GM19351 (cell line): ENCODE data around the gene SULT4A1.

Source experiments
- ATAC-seq: cut with Tn5 transposase; IDR thresholded peaks from one replicate; pipeline ENCODE4 v1.9.1; 2021; ENCODE audit warnings: mild to moderate bottlenecking, moderate library complexity; ENCODE audit not compliant: unreplicated experiment

The SULT4A1 gene

DNA sequence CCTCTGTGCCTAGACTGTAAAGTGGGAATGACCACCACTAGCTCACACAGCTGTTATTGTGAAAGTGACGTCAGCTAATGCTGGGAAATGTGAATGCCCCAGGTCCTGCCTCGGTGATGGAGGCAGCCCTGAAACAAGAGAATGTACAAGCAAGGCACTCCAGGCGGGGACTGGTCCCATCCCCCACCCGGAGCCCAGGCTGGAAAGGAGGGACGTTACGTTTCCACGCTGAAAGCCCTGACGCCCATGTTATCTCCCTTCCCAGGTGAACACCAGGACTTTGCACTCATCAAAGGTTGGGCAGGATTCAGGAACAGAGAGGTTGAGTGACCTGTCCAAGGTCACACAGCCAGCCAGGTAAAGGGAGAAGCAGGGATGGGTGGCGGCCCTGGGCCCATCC lies 784 bp downstream of the SULT4A1 start:
- ATAC-seq = no peak

GRCh38 chr22:43860831-43861230 lies 1.5 kb downstream of the SULT4A1 start:
- no peak for ATAC-seq

- ATAC-seq = no peak
Measured at GRCh38 chr22:43860126-43860525, 2.2 kb downstream of the SULT4A1 start.

DNA sequence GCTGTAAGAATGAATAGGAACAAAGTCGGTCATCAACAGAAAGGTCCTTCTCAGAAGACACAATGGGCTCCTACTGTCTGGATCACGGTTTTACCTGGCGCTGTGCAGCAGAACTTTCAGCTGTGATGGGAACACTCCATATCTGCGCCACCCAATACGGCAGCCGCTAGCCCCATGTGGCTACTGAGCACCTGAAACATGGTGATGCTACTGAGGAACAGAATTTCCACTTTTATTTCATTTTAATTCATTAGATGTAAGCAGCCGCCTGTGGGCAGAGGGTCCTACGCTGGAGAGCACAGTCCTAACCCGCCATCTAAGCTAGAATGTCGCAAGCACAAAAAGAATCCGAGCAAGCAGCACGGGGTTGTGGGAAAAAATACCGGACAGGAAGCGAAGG lies 2.7 kb downstream of the SULT4A1 start:
- no peak for ATAC-seq

DNA sequence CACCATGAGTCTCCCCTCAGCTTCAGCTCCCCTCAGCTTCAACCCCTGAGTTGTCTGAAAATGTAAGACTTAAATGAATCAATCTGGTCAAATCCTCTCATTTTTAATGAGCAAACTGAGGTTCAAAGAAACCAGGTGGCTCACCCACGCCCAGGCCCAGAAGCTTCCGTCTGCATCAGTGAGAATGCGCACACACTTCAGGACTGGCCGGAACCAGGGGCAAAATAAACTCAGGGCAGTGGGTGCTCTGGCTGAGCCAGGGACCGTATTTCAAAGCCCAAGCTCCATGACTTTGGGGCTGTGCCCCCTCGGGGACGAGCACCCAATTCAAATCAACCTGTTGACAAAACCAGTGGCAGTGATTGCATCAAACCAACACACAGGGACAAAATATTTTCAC lies 3.1 kb downstream of the SULT4A1 start:
- ATAC-seq = no peak

GRCh38 chr22:43858156-43858895 lies 4.0 kb downstream of the SULT4A1 start:
- ATAC-seq = no peak

GRCh38 chr22:43857367-43857766 lies 4.9 kb downstream of the SULT4A1 start:
- ATAC-seq = no peak

DNA sequence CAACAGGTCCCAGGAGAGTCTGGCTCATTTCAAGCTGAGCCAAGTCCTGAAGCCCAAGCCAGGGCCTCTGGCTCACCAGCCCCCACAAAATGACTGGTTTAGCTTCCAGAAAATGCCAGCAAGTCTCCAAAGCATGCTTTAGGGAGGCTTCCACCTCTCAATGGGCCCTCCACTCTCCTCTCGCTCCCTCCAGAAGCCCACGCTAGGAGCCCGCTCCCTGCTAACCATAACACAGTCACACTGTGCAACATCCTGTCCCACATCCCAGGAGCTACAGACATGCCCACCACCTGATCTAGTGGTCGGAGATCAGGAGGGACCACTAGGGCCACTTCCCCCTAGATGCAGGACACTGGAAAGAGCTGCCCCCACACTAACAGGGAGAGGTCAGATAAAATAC lies 6.9 kb downstream of the SULT4A1 start:
- ATAC-seq = no peak

DNA sequence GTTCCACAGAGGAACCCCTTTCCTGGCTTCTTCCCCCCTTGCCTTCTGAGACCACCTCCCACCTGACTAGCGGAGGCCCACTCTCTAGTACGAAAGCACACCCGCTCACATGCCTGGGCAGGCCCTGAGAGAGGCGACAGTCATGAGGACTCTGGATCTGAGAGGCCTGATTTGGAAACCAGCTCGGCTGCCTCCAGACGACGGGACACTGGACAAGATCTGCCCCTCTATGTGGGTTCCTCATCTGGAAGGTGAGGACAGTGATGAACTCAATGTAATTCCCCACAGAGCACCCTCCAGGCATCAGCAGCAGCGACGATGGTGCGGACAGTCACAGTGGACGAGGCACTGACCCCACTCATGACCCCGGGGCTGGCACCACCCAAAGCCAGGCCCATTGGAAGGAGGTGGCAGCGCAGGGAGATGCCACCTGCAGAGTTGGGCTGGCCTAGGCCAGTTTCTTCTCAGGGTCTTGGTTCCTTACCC lies 7.5 kb downstream of the SULT4A1 start:
- no peak for ATAC-seq

- ATAC-seq = no peak
Measured at GRCh38 chr22:43854121-43854785, 8.1 kb downstream of the SULT4A1 start.

DNA sequence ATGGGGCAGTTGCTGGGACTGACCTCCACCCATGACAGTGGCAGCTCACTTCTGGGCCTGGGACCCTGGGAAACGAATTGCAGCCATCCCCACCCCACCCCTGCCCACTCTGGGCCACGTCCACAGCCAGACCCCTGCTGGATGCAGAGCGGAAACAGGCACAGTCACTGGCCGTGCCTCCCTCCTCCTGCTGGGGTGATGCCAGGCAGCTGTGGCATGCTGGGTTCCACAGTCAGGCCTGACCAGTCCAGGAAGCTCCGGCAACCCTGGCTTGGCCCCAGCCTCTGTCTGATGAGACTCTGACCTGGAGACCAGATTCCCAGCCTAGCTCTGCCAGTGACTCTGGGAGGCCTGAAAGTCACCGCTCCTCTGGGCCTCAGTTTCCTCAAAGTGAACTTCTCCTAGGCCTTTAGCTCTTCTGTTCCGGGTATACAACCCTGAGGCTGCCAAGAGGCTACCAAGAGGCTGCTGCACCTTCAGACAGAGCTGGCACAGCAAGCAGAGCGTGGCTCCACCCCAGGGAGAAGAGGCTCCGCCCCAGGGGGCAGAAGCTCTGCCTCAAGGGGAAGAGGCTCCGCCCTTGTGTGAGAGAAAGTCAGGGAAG lies 8.9 kb downstream of the SULT4A1 start:
- no peak for ATAC-seq

GRCh38 chr22:43852573-43853327 lies 9.6 kb downstream of the SULT4A1 start:
- no peak for ATAC-seq

DNA sequence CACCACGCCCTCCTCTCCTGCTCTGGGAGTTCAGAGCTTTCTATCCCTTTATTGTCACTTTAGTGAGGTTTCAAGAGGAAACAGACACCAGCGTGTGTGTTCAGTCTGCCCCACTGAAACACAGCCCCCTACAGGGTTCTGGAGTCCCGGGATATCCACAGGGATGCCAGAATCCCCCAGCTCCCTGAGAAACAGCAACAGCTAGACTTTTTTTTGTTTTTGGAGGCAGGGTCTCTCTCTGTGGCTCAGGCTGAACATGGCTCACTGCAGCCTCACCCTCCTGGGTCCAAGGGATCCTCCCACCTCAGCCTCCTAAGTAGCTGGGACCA lies 10.4 kb downstream of the SULT4A1 start:
- no peak for ATAC-seq

DNA sequence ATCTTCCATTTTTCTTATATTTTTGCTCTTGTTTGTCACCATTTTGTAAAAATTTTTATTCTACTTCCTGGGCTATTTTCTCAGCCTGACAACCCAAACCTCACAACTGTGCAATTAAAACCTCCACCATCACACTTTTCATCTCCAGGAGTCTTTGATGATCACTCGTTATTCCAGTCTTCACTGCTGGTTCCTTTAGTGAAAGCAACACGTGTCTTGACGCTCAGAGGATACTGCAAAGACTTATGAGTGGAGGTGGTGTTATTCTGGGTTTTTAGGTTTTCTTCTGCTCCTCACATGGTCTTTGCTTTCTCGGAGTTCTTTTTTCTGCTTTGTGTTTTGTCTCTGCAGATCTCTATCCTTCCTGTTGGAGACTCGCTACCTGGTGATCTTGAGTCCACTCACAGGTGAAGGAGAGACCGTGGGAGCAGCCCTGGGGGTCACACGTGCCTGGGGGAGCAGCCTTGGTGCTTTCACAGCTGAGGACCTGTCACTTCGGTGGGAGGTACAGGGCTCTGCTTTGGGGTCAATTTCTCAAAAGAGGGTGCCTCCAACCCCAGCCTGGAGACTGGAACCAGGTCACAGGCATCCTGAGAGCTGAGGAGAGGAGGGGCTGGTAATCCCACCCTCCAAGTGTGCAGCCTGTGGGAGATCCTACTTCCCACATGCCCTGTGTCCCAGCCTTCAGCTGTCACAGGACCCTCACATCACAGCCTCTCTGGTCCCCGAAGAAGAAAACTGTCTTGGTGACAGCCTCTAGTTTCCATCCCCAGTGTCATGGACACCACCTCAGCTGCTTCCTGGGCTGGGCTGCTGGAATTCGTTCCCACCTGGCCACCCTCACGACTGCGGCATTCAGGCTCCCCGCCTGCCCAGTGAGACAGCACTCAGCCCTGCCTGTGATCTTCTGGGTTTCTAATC lies 11.0 kb downstream of the SULT4A1 start:
- ATAC-seq = no peak

DNA sequence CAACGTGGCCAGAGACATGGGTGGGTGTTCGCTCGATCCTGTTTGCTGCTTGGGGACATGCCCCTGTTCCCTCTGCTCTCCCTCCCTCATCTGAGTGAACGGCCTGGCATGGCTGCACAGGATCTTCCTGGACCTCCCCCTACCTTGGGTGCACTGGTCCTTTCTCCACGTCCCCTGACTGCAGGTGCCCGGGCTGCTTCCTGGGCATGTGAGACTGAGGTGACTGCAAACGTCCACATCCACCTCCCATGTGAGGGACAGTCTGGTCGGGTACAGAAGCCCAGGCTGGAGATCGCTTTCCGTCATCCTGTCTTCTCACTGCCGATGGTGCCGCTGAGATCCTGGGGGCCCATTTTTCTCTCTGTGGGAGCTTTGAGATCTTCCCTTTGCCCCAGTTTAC lies 11.8 kb downstream of the SULT4A1 start:
- ATAC-seq = no peak

DNA sequence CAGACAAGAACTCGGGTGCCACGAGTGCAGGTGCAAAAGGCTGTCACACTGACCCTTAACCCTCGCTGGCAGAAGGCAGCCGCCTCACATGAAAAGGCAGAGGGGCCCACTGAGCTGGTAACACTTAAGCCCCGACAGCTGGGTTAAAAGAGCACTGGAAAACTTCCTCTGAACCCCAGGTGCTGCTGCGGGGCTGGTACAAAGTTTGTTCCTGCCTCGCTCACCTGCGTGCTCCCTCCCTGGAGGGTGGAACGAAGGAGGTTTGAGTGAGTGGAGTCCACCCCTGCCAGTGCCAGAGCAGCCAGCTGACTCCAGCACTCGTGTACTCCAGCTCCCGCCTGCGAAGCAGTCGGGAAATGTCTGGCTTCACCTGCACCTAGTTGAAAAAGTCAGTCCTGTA lies 12.6 kb downstream of the SULT4A1 start:
- ATAC-seq = no peak

DNA sequence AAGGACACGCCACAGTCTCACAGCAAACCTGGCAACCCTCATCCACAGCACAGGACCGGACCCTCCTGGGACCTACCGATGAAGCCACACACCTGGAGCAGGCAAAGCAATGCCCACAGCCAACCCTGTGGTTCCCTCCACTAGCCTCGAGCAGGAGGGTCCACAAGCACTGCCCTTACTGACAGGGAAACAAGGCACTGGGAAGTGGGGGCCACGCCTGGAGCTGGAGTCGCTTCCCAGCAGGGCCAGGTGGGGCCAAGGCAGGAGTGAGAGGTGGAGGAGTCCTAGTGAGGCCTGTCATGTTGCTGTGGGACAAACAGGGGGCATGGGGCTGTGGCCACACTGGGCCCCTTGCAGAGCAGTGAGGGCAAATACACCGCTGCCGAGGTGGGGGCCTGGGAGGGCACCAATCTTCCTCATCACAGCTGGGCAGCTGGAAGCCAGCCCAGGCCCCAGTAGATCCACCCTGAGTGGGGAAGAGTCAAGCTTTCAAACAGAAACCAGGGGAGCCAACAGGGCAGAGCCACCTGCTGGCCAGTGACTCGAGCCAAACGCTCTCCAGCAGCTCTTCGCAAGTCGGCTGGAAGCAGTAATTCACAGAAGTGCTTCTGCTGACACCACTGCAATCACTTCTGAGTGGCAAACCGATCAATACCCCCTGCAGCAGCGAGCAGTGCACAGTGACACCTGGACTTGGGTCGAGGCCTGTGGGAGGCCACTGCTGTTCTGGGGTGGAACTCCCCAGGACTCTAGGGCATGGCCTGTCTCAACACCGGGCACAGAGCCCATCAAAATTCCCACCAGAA lies 13.7 kb downstream of the SULT4A1 start:
- ATAC-seq = no peak

DNA sequence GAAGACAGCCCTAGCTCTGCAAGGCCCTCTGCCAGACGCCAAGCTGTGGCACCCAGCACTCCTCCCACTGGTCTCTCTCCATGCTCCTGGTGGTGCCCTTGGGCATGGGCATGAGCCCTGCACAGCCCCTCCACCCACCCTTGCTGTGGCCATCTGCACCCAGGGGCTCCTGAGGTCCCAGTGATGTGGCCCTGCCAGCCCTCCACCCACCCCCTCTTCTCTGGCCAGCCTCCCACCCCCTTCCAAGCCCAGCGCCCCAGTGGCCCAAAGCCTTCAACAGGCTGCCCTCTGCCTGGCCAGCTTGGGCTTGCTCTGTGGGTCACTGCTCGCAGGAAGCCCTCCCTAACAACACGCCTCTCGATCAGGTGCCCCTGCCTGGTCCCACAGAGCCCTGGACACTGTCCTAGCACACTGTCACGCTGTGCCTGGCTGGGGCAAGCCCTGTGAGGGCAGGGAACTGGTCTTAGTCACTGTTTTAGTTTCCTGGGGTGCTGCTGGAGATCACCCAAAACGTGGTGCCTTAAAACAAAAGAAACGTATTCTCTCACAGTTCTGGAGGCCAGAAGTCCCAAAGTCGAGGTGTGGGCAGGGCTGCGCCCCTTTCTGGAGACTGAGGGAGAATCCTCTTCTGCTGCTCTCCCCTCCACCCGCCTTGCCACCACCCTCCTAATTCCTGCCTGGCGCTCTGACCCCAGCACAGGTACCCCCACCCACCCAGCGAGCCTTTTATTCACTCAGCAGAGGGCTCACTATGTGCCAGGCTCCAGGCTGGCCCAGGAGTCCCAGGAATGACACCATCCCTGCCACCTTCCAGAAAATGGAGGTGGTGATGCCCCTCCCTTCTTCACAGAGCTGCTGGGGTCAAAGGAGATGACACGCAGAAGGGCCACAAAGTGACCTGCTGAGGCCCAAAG lies 14.7 kb downstream of the SULT4A1 start:
- no peak for ATAC-seq

GRCh38 chr22:43846966-43847365 lies 15.3 kb downstream of the SULT4A1 start:
- no peak for ATAC-seq
